Caco-2 (cell line): ENCODE data around the gene DOCK3. TPM values are rescaled to one million over a fixed set of nuclear protein-coding genes. Genes with fewer than 3 reads are reported as not detected.
"Not testable (repeated sequence)": the region's sequence is repeated elsewhere in the genome, so short reads cannot be mapped to it uniquely, and the experiment has no call there.

ENCODE experiments used
- BruUV-seq: library from RNA; stranded (reverse); fragments of 400-500 nt; replicated peaks from 2 replicates; lab custom pipeline; 2021; lab: Mats Ljungman, UMichigan
- CTCF ChIA-PET: fragments of 300-600 bp; sonication (Branson Sonifier 250); formaldehyde crosslinking; loops from one replicate; lab custom pipeline; 2022; ENCODE audit warnings: antibody characterized with exemption; lab: Charles Lee
- POLR2A ChIA-PET: fragments of 300-600 bp; sonication (Branson Sonifier 250); formaldehyde crosslinking; loops from one replicate; lab custom pipeline; 2022; ENCODE audit warnings: antibody characterized with exemption; lab: Charles Lee
- DNase-seq, 2 experiments: peaks; one replicate each; pipeline versions ENCODE4 v3.0.0 to v3.0.0-alpha.2; 2020 to 2022
- H3K27me3 ChIP-seq: replicated peaks from 2 replicates; pipeline ENCODE4 v1.6.0; 2011; ENCODE audit warnings: low read length; ENCODE audit not compliant: control insufficient read depth, insufficient read depth
- H3K36me3 ChIP-seq: 2 replicates; pipeline ENCODE4 v1.5.1; 2011; ENCODE audit warnings: low read length; ENCODE audit not compliant: control insufficient read depth, insufficient read depth
- H3K4me1 ChIP-seq: fragments of 250-450 bp; sonication (Bioruptor Pico); 2 replicates; pipeline ENCODE4 v1.5.1; 2020; ENCODE audit warnings: mild to moderate bottlenecking
- H3K4me3 ChIP-seq: 2 replicates; pipeline ENCODE4 v1.5.1; 2011; ENCODE audit warnings: low read depth, mild to moderate bottlenecking, control low read depth, low read length
- H3K9me3 ChIP-seq: fragments of 250-450 bp; sonication (Bioruptor Pico); 2 replicates; pipeline ENCODE4 v1.5.1; 2020; ENCODE audit warnings: mild to moderate bottlenecking, moderate library complexity
- H3K27ac Mint-ChIP-seq: one replicate; pipeline ENCODE4 v1.8.0; 2022; ENCODE audit warnings: mixed read lengths; ENCODE audit not compliant: unreplicated experiment
- H3K27me3 Mint-ChIP-seq: one replicate; pipeline ENCODE4 v1.8.0; 2022; ENCODE audit warnings: mixed read lengths; ENCODE audit not compliant: insufficient read depth, unreplicated experiment
- H3K36me3 Mint-ChIP-seq: one replicate; pipeline ENCODE4 v1.8.0; 2022; ENCODE audit warnings: mild to moderate bottlenecking, mixed read lengths; ENCODE audit not compliant: insufficient read depth, unreplicated experiment
- H3K4me1 Mint-ChIP-seq: one replicate; pipeline ENCODE4 v1.8.0; 2022; ENCODE audit warnings: low read depth, mixed read lengths; ENCODE audit not compliant: unreplicated experiment
- H3K4me3 Mint-ChIP-seq: one replicate; pipeline ENCODE4 v1.8.0; 2022; ENCODE audit warnings: mild to moderate bottlenecking, moderate library complexity, mixed read lengths; ENCODE audit not compliant: unreplicated experiment
- H3K9me3 Mint-ChIP-seq: one replicate; pipeline ENCODE4 v1.8.0; 2022; ENCODE audit warnings: mixed read lengths; ENCODE audit not compliant: unreplicated experiment
- intact Hi-C: fragments of 100-400 bp; cut with micrococcal nuclease; formaldehyde crosslinking; loops from one replicate; pipeline ENCODE4 v1.10.0; 2022; ENCODE audit not compliant: unreplicated experiment
- total RNA-seq: library from RNA; stranded (reverse); gene quantifications from 2 replicates; pipeline ENCODE4 v1.2.3, GENCODE V29; 2022
- TF ChIP-seq, protein P1 (sequence below), 2 experiments: fragments of 200-600 bp in 1 of 2; IDR thresholded peaks; 1 replicate in 1 of 2; 2 replicates in 1 of 2; pipeline versions ENCODE4 v1.5.1 to v1.8.0; 2011 to 2022; ENCODE audit warnings: antibody characterized with exemption in 1 of 2, control low read depth in 1 of 2, inconsistent platforms in 1 of 2, low read depth in 1 of 2, low read length in 1 of 2, mild to moderate bottlenecking in 1 of 2, moderate library complexity in 1 of 2; ENCODE audit not compliant: insufficient read depth in 1 of 2, severe bottlenecking in 1 of 2, unreplicated experiment in 1 of 2

Gene DOCK3
- total RNA-seq, 1 experiment from 2014 or later: 0.05 TPM

DNA sequence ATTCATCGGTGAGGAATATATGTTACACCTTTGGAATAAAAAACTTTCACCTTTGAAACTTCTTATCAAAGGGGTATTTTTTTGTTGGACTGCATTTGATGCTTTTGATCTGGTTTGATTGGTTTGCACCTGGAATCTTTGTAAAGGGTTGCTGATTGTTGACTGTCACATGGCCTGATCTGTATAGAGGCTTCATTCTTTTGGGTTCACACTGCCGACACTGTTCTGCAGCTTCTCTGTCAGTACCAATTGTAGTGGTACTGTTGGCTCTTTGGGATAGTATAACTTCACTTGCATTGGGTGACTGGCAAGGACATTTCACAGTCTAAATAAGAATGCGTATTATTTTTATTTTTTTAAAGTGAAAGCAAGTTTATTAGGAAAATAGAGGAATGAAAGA, 155.7 kb downstream of the DOCK3 start:
- BruUV-seq: no TSS peak
- intact Hi-C loops: no loop called here
- no peaks in the 10 kb centered on the region for H3K4me1 ChIP-seq
- peaks cover 6% of the 10 kb centered on the region for H3K27me3 Mint-ChIP-seq
- H3K9me3 Mint-ChIP-seq: no peaks in the 10 kb centered on the region
- H3K36me3 ChIP-seq: no peaks in the 10 kb centered on the region
- no peak for DNase-seq
- ChIA-PET POLR2A (no interaction called here), CTCF (no interaction called here)
- TF ChIP-seq, protein P1, sequence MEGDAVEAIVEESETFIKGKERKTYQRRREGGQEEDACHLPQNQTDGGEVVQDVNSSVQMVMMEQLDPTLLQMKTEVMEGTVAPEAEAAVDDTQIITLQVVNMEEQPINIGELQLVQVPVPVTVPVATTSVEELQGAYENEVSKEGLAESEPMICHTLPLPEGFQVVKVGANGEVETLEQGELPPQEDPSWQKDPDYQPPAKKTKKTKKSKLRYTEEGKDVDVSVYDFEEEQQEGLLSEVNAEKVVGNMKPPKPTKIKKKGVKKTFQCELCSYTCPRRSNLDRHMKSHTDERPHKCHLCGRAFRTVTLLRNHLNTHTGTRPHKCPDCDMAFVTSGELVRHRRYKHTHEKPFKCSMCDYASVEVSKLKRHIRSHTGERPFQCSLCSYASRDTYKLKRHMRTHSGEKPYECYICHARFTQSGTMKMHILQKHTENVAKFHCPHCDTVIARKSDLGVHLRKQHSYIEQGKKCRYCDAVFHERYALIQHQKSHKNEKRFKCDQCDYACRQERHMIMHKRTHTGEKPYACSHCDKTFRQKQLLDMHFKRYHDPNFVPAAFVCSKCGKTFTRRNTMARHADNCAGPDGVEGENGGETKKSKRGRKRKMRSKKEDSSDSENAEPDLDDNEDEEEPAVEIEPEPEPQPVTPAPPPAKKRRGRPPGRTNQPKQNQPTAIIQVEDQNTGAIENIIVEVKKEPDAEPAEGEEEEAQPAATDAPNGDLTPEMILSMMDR (IDR thresholded peaks at IDR 0.05; ENCODE audit: insufficient read depth in 1 of 2, low read depth in 1 of 2, low read length in 1 of 2, severe bottlenecking in 1 of 2, unreplicated experiment in 1 of 2): no peak
- no peaks in the 10 kb centered on the region for H3K9me3 ChIP-seq
- no peak overlapping the region for H3K4me3 Mint-ChIP-seq
- no peaks in the 10 kb centered on the region for H3K4me1 Mint-ChIP-seq
- no peaks in the 10 kb centered on the region for H3K36me3 Mint-ChIP-seq
- H3K27ac Mint-ChIP-seq: no peak overlapping the region
- no peaks in the 10 kb centered on the region for H3K27me3 ChIP-seq
- H3K4me3 ChIP-seq: no peak overlapping the region

DNA sequence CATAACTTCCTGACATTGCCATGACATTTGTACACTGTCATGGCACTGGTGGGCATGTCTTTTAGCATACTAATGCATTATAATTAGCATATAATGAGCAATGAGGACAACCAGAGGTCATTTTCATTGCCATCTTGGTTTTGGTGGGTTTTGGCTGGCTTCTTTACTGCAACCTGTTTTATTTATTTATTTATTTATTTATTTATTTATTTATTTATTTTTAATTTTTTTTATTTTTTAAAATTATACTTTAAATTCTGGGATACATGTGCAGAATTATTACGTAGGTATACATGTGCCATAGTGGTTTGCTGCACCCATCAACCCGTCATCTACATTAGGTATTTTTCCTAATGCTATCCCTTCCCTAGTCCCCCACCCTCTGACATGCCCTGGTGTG, 156.3 kb downstream of the DOCK3 start:
- H3K4me3 Mint-ChIP-seq, H3K27ac Mint-ChIP-seq, H3K27me3 ChIP-seq, BruUV-seq, POLR2A ChIA-PET, H3K4me3 ChIP-seq, H3K9me3 ChIP-seq, H3K9me3 Mint-ChIP-seq, intact Hi-C loops, CTCF ChIA-PET, H3K4me1 ChIP-seq, H3K36me3 ChIP-seq, H3K4me1 Mint-ChIP-seq, H3K36me3 Mint-ChIP-seq, DNase-seq, H3K27me3 Mint-ChIP-seq: not testable (repeated sequence)

DNA sequence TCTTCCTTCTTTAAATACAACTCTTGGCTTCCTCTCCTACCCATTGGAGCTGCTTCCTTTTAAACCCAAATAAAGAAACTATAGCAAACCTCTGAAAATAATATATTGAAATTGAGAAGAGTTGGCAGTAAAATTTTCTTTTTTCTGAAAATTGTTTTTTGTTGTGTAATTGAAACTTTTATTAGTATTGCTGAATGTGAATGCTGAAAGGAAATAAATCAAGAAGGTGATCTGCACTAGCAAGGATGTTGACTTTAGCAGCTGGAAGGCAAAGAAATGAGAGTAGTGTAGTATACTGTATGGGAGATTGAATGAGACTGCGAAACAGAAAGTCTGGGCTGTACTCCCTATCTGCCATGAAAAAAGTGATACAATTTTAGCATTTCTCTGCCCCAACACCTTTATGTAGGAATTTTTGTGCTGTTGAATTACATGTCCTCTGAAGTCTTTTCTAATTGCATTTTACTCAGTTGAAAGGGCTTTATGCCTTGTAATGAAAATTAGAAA, 166.3 kb downstream of the DOCK3 start:
- no peaks in the 10 kb centered on the region for H3K9me3 ChIP-seq
- TF ChIP-seq, protein P1 (IDR thresholded peaks at IDR 0.05; ENCODE audit: insufficient read depth in 1 of 2, low read depth in 1 of 2, low read length in 1 of 2, severe bottlenecking in 1 of 2, unreplicated experiment in 1 of 2): no peak
- no TSS peak for BruUV-seq
- Mint-ChIP-seq H3K27ac (no peak overlapping the region), H3K4me1 (no peaks in the 10 kb centered on the region), H3K36me3 (no peaks in the 10 kb centered on the region), H3K4me3 (no peak overlapping the region), H3K27me3 (peaks cover 10% of the 10 kb centered on the region), H3K9me3 (no peaks in the 10 kb centered on the region)
- H3K36me3 ChIP-seq: no peaks in the 10 kb centered on the region
- intact Hi-C loops: no loop called here
- no peaks in the 10 kb centered on the region for H3K4me1 ChIP-seq
- H3K4me3 ChIP-seq: no peak overlapping the region
- CTCF ChIA-PET: no interaction called here
- DNase-seq: no peak
- H3K27me3 ChIP-seq: no peaks in the 10 kb centered on the region
- POLR2A ChIA-PET: no interaction called here

DNA sequence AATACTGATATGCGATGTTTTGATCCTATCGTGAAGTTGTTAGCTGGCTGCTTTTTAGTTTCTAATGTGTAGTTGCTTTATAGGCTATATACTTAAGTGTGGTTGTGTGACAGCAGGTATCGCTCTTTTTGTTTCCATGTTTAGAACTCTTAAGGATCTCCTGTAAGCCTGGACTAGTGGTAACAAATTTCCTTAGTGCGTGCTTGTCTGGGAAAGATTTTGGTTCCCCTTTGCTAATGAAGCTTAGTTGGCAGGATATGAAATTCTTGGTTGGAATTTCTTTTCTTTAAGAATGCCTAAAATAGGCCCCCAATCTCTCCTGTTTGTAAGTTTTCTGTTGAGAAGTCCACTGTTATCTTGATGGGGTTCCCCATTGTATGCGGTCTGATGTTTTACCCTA, 173.6 kb downstream of the DOCK3 start:
- BruUV-seq: no TSS peak
- peaks cover 12% of the 10 kb centered on the region for H3K9me3 Mint-ChIP-seq
- DNase-seq: no peak
- intact Hi-C loops: no loop called here
- H3K4me1 Mint-ChIP-seq: no peaks in the 10 kb centered on the region
- peaks cover 8% of the 10 kb centered on the region for H3K27me3 Mint-ChIP-seq
- H3K4me1 ChIP-seq: no peaks in the 10 kb centered on the region
- H3K4me3 ChIP-seq: no peak overlapping the region
- no peaks in the 10 kb centered on the region for H3K27me3 ChIP-seq
- no peak overlapping the region for H3K4me3 Mint-ChIP-seq
- CTCF ChIA-PET: interaction anchor here (0.6 kb wide), 1 partner anchor 27 kb away, joined by 3 read pairs; no protein-coding TSS in a partner anchor
- TF ChIP-seq, protein P1 (IDR thresholded peaks at IDR 0.05; ENCODE audit: insufficient read depth in 1 of 2, low read depth in 1 of 2, low read length in 1 of 2, severe bottlenecking in 1 of 2, unreplicated experiment in 1 of 2): no peak
- POLR2A ChIA-PET: no interaction called here
- H3K27ac Mint-ChIP-seq: no peak overlapping the region
- no peaks in the 10 kb centered on the region for H3K36me3 ChIP-seq
- H3K36me3 Mint-ChIP-seq: no peaks in the 10 kb centered on the region
- H3K9me3 ChIP-seq: no peaks in the 10 kb centered on the region
